GM12878 (cell line): ENCODE measurements around the gene CLBA1. TPM values are rescaled to one million over a fixed set of nuclear protein-coding genes. Genes with fewer than 3 reads are reported as not detected.

Source experiments
- ASH2L ChIP-seq: fragments of 300-600, 200-600 bp; sonication (generic); IDR thresholded peaks from 2 replicates; pipeline ENCODE4 v1.6.1; 2017; ENCODE audit warnings: low read depth, mild to moderate bottlenecking, borderline replicate concordance
- BMI1 ChIP-seq: fragments of 450-650 bp; IDR thresholded peaks from 2 replicates; pipeline ENCODE4 v1.6.1; 2016; ENCODE audit warnings: mild to moderate bottlenecking, moderate library complexity, borderline replicate concordance
- CBX5 ChIP-seq: sonication (generic); IDR thresholded peaks from 2 replicates; pipeline ENCODE4 v1.6.1; 2016; ENCODE audit warnings: low read depth, moderate library complexity, mild to moderate bottlenecking, inconsistent platforms
- CREB1 ChIP-seq: IDR thresholded peaks from 2 replicates; pipeline ENCODE4 v1.6.1; 2012; ENCODE audit warnings: low read depth, mild to moderate bottlenecking, inconsistent platforms
- ETV6 ChIP-seq, 2 experiments: fragments of 450-650 bp in 1 of 2; IDR thresholded peaks in 1 of 2; conservative IDR thresholded peaks in 1 of 2; 2 replicates each; pipeline ENCODE4 v1.6.1; 2014; ENCODE audit warnings: antibody characterized with exemption in 1 of 2, borderline replicate concordance in 1 of 2, low read depth in 1 of 2, mild to moderate bottlenecking in 1 of 2, moderate library complexity in 1 of 2
- LARP7 ChIP-seq: fragments of 450-650 bp; IDR thresholded peaks from 2 replicates; pipeline ENCODE4 v1.6.1; 2017; ENCODE audit warnings: mild to moderate bottlenecking
- MXI1 ChIP-seq: fragments of 150-350 bp; IDR thresholded peaks from 2 replicates; pipeline ENCODE4 v1.6.1; 2011; ENCODE audit warnings: low read depth, mild to moderate bottlenecking, inconsistent platforms, low read length, improper control_type of control experiment
- NFYB ChIP-seq: IDR thresholded peaks from 2 replicates; pipeline ENCODE4 v1.6.1; 2011; ENCODE audit warnings: low read depth, mild to moderate bottlenecking, low read length, improper control_type of control experiment, moderate library complexity; ENCODE audit not compliant: insufficient read depth
- PRDM15 ChIP-seq: fragments of 450-650 bp; formaldehyde crosslinking; IDR thresholded peaks from 2 replicates; pipeline ENCODE4 v1.4.0; 2020; ENCODE audit warnings: mild to moderate bottlenecking, moderate library complexity
- RELB ChIP-seq: fragments of 450-650 bp; IDR thresholded peaks from 2 replicates; pipeline ENCODE4 v1.6.1; 2017; ENCODE audit warnings: low read depth, mild to moderate bottlenecking, moderate library complexity
- SIX5 ChIP-seq: IDR thresholded peaks from 2 replicates; pipeline ENCODE4 v1.6.1; 2011; ENCODE audit warnings: mild to moderate bottlenecking, low read depth, low read length, moderate library complexity; ENCODE audit not compliant: severe bottlenecking
- SMAD5 ChIP-seq: IDR thresholded peaks from 2 replicates; pipeline ENCODE4 v1.6.1; 2016; ENCODE audit warnings: antibody characterized with exemption, low read depth
- TCF3 ChIP-seq: IDR thresholded peaks from 2 replicates; pipeline ENCODE4 v1.6.1; 2012; ENCODE audit warnings: low read depth, mild to moderate bottlenecking, low read length, borderline replicate concordance; ENCODE audit not compliant: insufficient read depth
- USF2 ChIP-seq: IDR thresholded peaks from 2 replicates; pipeline ENCODE4 v1.6.1; 2011; ENCODE audit warnings: low read depth, low read length, improper control_type of control experiment, borderline replicate concordance
- ZNF274 ChIP-seq: IDR thresholded peaks from one replicate; pipeline ENCODE4 v1.8.0; 2011; ENCODE audit not compliant: insufficient read length, insufficient read depth
- ZNF592 ChIP-seq: fragments of 450-650 bp; IDR thresholded peaks from 2 replicates; pipeline ENCODE4 v1.6.1; 2017; ENCODE audit warnings: mild to moderate bottlenecking, moderate library complexity
- ZZZ3 ChIP-seq: IDR thresholded peaks from 2 replicates; pipeline ENCODE4 v1.6.1; 2011; ENCODE audit warnings: low read depth; ENCODE audit not compliant: control insufficient read depth, insufficient read length
- polyA plus RNA-seq, 11 experiments: library from polyadenylated mRNA; depleted of rRNA in 4 of 11; unstranded in 6 of 11; stranded (reverse) in 5 of 11; fragments of >200 nt; fragmentation: Nextera tagmentation in 4 of 11; fragmentation: Illumina TruSeq in 1 of 11; extraction: Ambion mirVana in 4 of 11; extraction: Trizol in 1 of 11; gene quantifications; 1 replicate in 1 of 11; 2 replicates in 10 of 11; pipeline versions ENCODE4 v1.2.1 to v1.2.3, GENCODE V29; 2011 to 2016; ENCODE audit warnings: inconsistent platforms in 2 of 11, missing spikeins in 2 of 11, low read depth in 1 of 11
- total RNA-seq, 4 experiments: library from RNA; depleted of rRNA in 3 of 4; stranded (reverse); fragments of >200 nt in 3 of 4; fragmentation: Illumina TruSeq in 1 of 4; extraction: Trizol in 1 of 4; gene quantifications; 2 replicates each; pipeline versions ENCODE4 v1.2.1 to v1.2.3, GENCODE V29; 2013 to 2021

The CLBA1 gene
- total and polyA plus RNA-seq, 10 of the 15 experiments (the other 5 are each of a cell fraction or from before 2014, with no cell fraction given): 0.07 to 1.1 (median 0.62) TPM; not detected in 1

GRCh38 chr14:105020815-105021655, 35.4 kb downstream of the CLBA1 start, which contains the start of gene CDCA4 (continued):
- TF ChIP-seq ZNF274 (no peak), RELB (no peak), TCF3 (0 out of 2 replicates have a peak, but pooled peaks have one; percentile 2), SIX5 (no peak), ZNF592 (no peak; the same call in 1 of the 2 replicates), LARP7 (peak; percentile 97), MXI1 (peak; percentile 95), ASH2L (no peak), CREB1 (peak; percentile 79), CBX5 (no peak), BMI1 (no peak), USF2 (peak; percentile 87), NFYB (peak; percentile 88), PRDM15 (CRISPR knock-in tag) (no peak), ZZZ3 (no peak), ETV6 (conservative IDR thresholded peaks at IDR 0.05 in 1 of 2, IDR thresholded peaks at IDR 0.05 in 1 of 2; ENCODE audit: borderline replicate concordance in 1 of 2, low read depth in 1 of 2) (no peak), SMAD5 (no peak)
